HCT116 (cell line): ENCODE results near the gene FFAR3.

Experiments
- CBX3 ChIP-seq: IDR thresholded peaks from 2 replicates; pipeline ENCODE4 v1.6.1; 2012; ENCODE audit warnings: low read depth
- EGR1 ChIP-seq: IDR thresholded peaks from 2 replicates; pipeline ENCODE4 v1.6.1; 2012; ENCODE audit warnings: low read depth
- EZH2phosphoT487 ChIP-seq: fragments of 200-600 bp; IDR thresholded peaks from 2 replicates; pipeline ENCODE4 v1.6.1; 2018; ENCODE audit warnings: antibody characterized with exemption, borderline replicate concordance
- FOSL1 ChIP-seq: IDR thresholded peaks from 2 replicates; pipeline ENCODE4 v1.6.1; 2012; ENCODE audit warnings: low read depth
- JUND ChIP-seq: IDR thresholded peaks from 2 replicates; pipeline ENCODE4 v1.6.1; 2012
- POLR2A ChIP-seq: IDR thresholded peaks from 2 replicates; pipeline ENCODE4 v1.7.0; 2011; ENCODE audit warnings: borderline replicate concordance; ENCODE audit not compliant: insufficient read depth, insufficient read length; ENCODE audit errors: extremely low read depth
- POLR2AphosphoS5 ChIP-seq: IDR thresholded peaks from 2 replicates; pipeline ENCODE4 v1.6.1; 2011; ENCODE audit warnings: mild to moderate bottlenecking, low read depth, low read length, moderate library complexity
- SIN3A ChIP-seq: IDR thresholded peaks from 2 replicates; pipeline ENCODE4 v1.6.1; 2012; ENCODE audit warnings: low read depth
- SP1 ChIP-seq: IDR thresholded peaks from 2 replicates; pipeline ENCODE4 v1.6.1; 2012; ENCODE audit warnings: low read depth
- ZFX ChIP-seq: fragments of 450-650 bp; IDR thresholded peaks from 2 replicates; pipeline ENCODE4 v1.6.1; 2017
- TF ChIP-seq, protein P1 (sequence below), 3 experiments: fragments of 200-600 bp in 1 of 3; sonication (generic) in 1 of 3; IDR thresholded peaks in 2 of 3; conservative IDR thresholded peaks in 1 of 3; 2 replicates each; pipeline ENCODE4 v1.5.1; 2012 to 2017; ENCODE audit warnings: low read depth in 2 of 3, low read length in 2 of 3, antibody characterized with exemption in 1 of 3, borderline replicate concordance in 1 of 3, control low read depth in 1 of 3, mild to moderate bottlenecking in 1 of 3, mixed read lengths in 1 of 3, mixed run types in 1 of 3, moderate library complexity in 1 of 3; ENCODE audit not compliant: insufficient read depth in 1 of 3
- TF ChIP-seq, protein P2 (sequence below): IDR thresholded peaks from 2 replicates; pipeline ENCODE4 v1.6.1; 2012; ENCODE audit warnings: low read depth

GRCh38 chr19:35337984-35338296 lies 20.3 kb upstream of the FFAR3 start:
- TF ChIP-seq POLR2AphosphoS5 (no peak), POLR2A (no peak), CBX3 (no peak), SP1 (no peak), EGR1 (no peak), EZH2phosphoT487 (no peak), SIN3A (no peak), ZFX (no peak), JUND (no peak), FOSL1 (no peak)
- TF ChIP-seq, protein P1, sequence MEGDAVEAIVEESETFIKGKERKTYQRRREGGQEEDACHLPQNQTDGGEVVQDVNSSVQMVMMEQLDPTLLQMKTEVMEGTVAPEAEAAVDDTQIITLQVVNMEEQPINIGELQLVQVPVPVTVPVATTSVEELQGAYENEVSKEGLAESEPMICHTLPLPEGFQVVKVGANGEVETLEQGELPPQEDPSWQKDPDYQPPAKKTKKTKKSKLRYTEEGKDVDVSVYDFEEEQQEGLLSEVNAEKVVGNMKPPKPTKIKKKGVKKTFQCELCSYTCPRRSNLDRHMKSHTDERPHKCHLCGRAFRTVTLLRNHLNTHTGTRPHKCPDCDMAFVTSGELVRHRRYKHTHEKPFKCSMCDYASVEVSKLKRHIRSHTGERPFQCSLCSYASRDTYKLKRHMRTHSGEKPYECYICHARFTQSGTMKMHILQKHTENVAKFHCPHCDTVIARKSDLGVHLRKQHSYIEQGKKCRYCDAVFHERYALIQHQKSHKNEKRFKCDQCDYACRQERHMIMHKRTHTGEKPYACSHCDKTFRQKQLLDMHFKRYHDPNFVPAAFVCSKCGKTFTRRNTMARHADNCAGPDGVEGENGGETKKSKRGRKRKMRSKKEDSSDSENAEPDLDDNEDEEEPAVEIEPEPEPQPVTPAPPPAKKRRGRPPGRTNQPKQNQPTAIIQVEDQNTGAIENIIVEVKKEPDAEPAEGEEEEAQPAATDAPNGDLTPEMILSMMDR (IDR thresholded peaks at IDR 0.05 in 2 of 3, conservative IDR thresholded peaks at IDR 0.05 in 1 of 3; ENCODE audit: borderline replicate concordance in 1 of 3, insufficient read depth in 1 of 3, low read depth in 2 of 3, low read length in 2 of 3) = no peak
- TF ChIP-seq, protein P2, sequence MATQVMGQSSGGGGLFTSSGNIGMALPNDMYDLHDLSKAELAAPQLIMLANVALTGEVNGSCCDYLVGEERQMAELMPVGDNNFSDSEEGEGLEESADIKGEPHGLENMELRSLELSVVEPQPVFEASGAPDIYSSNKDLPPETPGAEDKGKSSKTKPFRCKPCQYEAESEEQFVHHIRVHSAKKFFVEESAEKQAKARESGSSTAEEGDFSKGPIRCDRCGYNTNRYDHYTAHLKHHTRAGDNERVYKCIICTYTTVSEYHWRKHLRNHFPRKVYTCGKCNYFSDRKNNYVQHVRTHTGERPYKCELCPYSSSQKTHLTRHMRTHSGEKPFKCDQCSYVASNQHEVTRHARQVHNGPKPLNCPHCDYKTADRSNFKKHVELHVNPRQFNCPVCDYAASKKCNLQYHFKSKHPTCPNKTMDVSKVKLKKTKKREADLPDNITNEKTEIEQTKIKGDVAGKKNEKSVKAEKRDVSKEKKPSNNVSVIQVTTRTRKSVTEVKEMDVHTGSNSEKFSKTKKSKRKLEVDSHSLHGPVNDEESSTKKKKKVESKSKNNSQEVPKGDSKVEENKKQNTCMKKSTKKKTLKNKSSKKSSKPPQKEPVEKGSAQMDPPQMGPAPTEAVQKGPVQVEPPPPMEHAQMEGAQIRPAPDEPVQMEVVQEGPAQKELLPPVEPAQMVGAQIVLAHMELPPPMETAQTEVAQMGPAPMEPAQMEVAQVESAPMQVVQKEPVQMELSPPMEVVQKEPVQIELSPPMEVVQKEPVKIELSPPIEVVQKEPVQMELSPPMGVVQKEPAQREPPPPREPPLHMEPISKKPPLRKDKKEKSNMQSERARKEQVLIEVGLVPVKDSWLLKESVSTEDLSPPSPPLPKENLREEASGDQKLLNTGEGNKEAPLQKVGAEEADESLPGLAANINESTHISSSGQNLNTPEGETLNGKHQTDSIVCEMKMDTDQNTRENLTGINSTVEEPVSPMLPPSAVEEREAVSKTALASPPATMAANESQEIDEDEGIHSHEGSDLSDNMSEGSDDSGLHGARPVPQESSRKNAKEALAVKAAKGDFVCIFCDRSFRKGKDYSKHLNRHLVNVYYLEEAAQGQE = no peak
